ENCODE measurements around the gene DCXR. TPM values are rescaled to one million over a fixed set of nuclear protein-coding genes. Genes with fewer than 3 reads are reported as not detected.

Gene DCXR
- total and polyA plus RNA-seq, 11 donors, result 139 to 312 (median 200) TPM

DNA sequence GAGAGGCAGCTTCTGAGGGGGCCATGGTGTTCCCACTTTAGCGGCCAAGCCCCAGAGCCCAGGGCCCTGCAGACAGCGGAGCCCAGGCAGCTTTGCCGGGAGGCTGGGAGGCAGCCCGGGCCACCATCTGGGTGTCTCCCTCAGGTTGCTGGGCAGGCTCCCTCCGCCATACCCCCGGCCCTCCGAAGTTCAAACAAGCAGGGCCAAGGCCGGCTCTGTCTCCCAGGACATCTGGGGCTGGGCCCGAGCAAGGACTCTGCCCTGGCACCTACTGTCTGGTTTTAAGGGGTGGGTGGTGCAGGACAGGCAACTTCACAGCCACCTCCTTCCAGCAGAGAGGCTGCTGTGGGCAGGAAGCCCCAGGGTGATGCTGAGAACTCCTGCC, 25.5 kb upstream of the DCXR start:
- intact Hi-C loops (cut with DNase I), result no loop called here
- no peak overlapping the region for H3K27ac ChIP-seq
- ATAC-seq (no peak), DNase-seq (peak in 1 of 5 donors; percentile 44)
- WGBS, 4 donors, result 91 to 94% (median 93%) methylated on average over 5 to 9 of the region's 9 CpGs
- H3K9me3 ChIP-seq, result no peaks in the 10 kb centered on the region
- H3K36me3 ChIP-seq, result peaks cover 0 to 59% (median 44%) of the 10 kb centered on the region in 9 donors
- TF ChIP-seq POLR2A (IDR thresholded peaks at IDR 0.05), result no peak
- TF ChIP-seq, protein P1, sequence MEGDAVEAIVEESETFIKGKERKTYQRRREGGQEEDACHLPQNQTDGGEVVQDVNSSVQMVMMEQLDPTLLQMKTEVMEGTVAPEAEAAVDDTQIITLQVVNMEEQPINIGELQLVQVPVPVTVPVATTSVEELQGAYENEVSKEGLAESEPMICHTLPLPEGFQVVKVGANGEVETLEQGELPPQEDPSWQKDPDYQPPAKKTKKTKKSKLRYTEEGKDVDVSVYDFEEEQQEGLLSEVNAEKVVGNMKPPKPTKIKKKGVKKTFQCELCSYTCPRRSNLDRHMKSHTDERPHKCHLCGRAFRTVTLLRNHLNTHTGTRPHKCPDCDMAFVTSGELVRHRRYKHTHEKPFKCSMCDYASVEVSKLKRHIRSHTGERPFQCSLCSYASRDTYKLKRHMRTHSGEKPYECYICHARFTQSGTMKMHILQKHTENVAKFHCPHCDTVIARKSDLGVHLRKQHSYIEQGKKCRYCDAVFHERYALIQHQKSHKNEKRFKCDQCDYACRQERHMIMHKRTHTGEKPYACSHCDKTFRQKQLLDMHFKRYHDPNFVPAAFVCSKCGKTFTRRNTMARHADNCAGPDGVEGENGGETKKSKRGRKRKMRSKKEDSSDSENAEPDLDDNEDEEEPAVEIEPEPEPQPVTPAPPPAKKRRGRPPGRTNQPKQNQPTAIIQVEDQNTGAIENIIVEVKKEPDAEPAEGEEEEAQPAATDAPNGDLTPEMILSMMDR (IDR thresholded peaks at IDR 0.05), result no peak
- H3K4me1 ChIP-seq, result peaks cover 0 to 27% (median 19%) of the 10 kb centered on the region in 12 donors
- no peaks in the 10 kb centered on the region for H3K27me3 ChIP-seq
- H3K4me3 ChIP-seq, result no peak overlapping the region

- H3K36me3 ChIP-seq, result peaks cover 0 to 65% (median 50%) of the 10 kb centered on the region in 9 donors
- no peak overlapping the region for H3K4me3 ChIP-seq
- H3K4me1 ChIP-seq, result peaks cover 0 to 27% (median 19%) of the 10 kb centered on the region in 12 donors
- H3K9me3 ChIP-seq, result no peaks in the 10 kb centered on the region
- ATAC-seq, result no peak
- intact Hi-C loops (cut with DNase I), result no loop called here
- no peak overlapping the region for H3K27ac ChIP-seq
- no peak for TF ChIP-seq POLR2A (IDR thresholded peaks at IDR 0.05)
- TF ChIP-seq, protein P1 (IDR thresholded peaks at IDR 0.05), result no peak
- WGBS, 4 donors, result 79 to 85% (median 81%) methylated on average over 10 to 24 of the region's 24 CpGs
- peak in 2 of 5 donors; percentile 17 to 35 for DNase-seq
- no peaks in the 10 kb centered on the region for H3K27me3 ChIP-seq
Observed at GRCh38 chr17:82062076-82062983, 24.8 kb upstream of the DCXR start.

DNA sequence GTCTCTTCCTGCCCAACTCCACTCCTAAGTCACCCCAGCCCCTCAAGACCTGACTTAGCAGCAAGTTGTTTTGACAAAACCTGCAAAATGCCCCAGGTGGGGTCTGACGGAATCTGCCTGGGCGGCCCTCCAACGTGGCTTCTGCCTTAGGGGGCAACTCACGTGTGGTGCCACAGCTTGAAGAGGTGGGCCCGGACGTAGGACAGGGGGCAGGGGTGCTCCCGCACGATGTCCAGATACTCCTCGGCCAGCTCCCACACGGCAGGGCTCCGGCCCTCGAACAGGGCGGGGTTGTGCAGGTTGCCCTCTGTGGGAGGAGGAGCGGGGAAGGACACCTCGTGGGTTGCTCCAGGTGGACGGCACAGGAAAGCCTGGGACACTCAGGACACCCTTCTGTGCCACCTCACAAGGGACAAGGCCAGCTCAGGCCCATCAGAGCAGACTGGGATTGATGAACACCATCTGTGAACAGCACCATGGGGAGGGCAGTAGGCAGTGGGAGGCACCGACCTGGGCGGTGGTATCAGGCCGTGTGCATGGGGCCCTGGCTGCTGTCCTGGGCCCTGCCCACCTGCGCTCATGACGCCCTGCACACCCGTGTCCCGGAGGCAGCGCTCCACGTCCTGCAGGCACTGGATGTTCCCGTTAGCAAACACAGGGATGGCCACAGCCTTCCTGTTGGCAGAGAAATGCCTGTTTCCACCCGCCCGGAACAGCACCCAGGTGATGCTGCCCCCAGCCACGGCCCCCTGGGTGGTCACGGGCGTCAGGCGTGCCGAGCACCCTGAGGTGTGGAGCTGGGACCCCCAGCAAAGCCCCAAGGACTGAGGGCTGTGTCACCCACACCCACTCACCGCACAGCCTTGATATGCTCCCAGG, 23.8 kb upstream of the DCXR start:
- Histone ChIP-seq H3K4me3 (no peak overlapping the region), H3K27ac (no peak overlapping the region), H3K27me3 (no peaks in the 10 kb centered on the region), H3K36me3 (peaks cover 0 to 76% (median 59%) of the 10 kb centered on the region in 9 donors), H3K9me3 (no peaks in the 10 kb centered on the region), H3K4me1 (peaks cover 0 to 23% (median 15%) of the 10 kb centered on the region in 12 donors)
- intact Hi-C loops (cut with DNase I), result no loop called here
- TF ChIP-seq POLR2A (IDR thresholded peaks at IDR 0.05), result no peak
- TF ChIP-seq, protein P1 (IDR thresholded peaks at IDR 0.05), result no peak
- peak in 2 of 5 donors; percentile 24 to 63 for DNase-seq
- WGBS, 4 donors, result 82 to 89% (median 88%) methylated on average over 17 to 34 of the region's 34 CpGs
- ATAC-seq, result no peak

DNA sequence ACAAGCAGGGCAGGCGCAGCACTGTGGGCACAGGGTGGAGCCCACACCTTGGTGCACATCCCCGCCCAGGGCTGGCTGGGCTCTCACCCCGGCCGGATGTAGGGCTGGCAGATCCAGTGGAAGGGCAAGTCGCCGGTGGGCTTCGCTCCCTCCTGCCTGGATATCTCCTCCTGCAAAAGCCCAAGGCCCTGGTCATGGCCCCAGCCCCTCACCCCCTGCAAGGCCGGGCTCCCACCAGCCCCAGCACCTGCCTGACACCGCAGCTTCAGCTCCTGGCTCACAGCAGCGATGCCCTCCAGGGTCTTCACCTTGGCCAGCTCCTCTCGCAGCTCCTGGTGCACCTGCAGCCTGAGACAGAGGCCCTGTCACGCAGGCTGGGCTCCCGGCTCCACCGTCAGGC, 23.1 kb upstream of the DCXR start:
- Histone ChIP-seq H3K9me3 (no peaks in the 10 kb centered on the region), H3K27ac (no peak overlapping the region), H3K36me3 (peaks cover 0 to 83% (median 66%) of the 10 kb centered on the region in 9 donors), H3K4me3 (no peak overlapping the region), H3K4me1 (peaks cover 0 to 17% (median 11%) of the 10 kb centered on the region in 12 donors), H3K27me3 (no peaks in the 10 kb centered on the region)
- TF ChIP-seq POLR2A (IDR thresholded peaks at IDR 0.05), result no peak
- TF ChIP-seq, protein P1 (IDR thresholded peaks at IDR 0.05), result no peak
- ATAC-seq, result no peak
- intact Hi-C loops (cut with DNase I), result no loop called here
- 86 to 100% (median 89%) methylated on average over 8 to 14 of the region's 14 CpGs for WGBS, 4 donors
- DNase-seq, result peak in 1 of 5 donors; percentile 48

Data from heart left ventricle (tissue), 16 donors.